ENCODE data around the gene ZHX3. TPM values are rescaled to one million over a fixed set of nuclear protein-coding genes. Genes with fewer than 3 reads are reported as not detected.

ZHX3 gene
- total and polyA plus RNA-seq, 9 of the 15 experiments (the other 6 are each of a cell fraction or from before 2014, with no cell fraction given), result 0.80 to 14.6 (median 4.9) TPM

DNA sequence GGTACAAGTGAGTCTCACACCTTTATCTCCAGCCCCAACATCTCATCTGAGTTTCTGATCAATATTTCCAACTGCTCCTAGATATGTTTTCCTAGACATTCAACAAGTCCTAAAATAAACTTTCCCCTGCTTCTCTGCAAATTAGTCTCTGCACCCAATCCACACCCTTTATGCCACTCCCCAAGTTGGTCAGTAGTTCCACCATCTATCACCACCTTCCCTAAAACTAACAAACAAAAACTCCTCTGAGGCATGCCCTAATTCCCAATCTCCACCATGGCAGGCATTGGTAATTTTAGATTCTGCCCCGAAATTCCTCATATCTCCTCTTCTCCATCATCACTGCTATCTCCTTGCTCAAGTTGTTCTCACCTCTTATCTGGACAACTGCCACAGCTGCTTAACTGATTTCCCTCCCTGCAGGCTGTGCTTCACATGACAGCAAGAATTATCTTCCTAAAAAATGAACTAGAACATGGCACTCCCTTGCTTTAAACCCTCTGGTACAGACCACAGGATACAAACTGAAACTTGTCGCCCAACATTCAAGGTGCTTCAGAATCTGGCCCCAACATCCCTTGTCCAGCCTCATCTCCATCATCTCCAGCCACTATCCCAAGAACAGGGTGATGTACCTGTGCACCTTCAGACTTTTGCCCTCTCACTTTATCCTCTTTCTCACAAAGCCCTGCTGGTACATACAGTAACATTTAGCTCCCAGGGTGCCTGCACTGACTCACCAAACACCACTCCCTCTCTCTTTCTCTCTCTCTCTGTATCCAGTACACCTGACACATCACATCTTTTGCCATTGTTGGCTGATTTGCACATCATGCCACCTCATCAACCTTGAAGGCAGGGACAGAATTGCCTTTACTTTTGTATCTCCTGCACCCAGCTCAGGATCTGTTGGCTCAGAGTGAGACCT, 55.5 kb downstream of the ZHX3 start (continued):
- TF ChIP-seq, protein P1, sequence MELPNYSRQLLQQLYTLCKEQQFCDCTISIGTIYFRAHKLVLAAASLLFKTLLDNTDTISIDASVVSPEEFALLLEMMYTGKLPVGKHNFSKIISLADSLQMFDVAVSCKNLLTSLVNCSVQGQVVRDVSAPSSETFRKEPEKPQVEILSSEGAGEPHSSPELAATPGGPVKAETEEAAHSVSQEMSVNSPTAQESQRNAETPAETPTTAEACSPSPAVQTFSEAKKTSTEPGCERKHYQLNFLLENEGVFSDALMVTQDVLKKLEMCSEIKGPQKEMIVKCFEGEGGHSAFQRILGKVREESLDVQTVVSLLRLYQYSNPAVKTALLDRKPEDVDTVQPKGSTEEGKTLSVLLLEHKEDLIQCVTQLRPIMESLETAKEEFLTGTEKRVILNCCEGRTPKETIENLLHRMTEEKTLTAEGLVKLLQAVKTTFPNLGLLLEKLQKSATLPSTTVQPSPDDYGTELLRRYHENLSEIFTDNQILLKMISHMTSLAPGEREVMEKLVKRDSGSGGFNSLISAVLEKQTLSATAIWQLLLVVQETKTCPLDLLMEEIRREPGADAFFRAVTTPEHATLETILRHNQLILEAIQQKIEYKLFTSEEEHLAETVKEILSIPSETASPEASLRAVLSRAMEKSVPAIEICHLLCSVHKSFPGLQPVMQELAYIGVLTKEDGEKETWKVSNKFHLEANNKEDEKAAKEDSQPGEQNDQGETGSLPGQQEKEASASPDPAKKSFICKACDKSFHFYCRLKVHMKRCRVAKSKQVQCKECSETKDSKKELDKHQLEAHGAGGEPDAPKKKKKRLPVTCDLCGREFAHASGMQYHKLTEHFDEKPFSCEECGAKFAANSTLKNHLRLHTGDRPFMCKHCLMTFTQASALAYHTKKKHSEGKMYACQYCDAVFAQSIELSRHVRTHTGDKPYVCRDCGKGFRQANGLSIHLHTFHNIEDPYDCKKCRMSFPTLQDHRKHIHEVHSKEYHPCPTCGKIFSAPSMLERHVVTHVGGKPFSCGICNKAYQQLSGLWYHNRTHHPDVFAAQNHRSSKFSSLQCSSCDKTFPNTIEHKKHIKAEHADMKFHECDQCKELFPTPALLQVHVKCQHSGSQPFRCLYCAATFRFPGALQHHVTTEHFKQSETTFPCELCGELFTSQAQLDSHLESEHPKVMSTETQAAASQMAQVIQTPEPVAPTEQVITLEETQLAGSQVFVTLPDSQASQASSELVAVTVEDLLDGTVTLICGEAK (IDR thresholded peaks at IDR 0.05), result no peak
- TF ChIP-seq, protein P1 (CRISPR knock-in tag; IDR thresholded peaks at IDR 0.05), result no peak
- TF ChIP-seq YBX1 (IDR thresholded peaks at IDR 0.05) (no peak), ZFPM2 (CRISPR knock-in tag; IDR thresholded peaks at IDR 0.05) (0 out of 2 replicates have a peak, but pooled peaks have one; percentile 50), DMBX1 (CRISPR knock-in tag; IDR thresholded peaks at IDR 0.05; ENCODE audit: borderline replicate concordance) (no peak), TGIF2 (CRISPR knock-in tag; IDR thresholded peaks at IDR 0.05) (no peak), KLF1 (tag; IDR thresholded peaks at IDR 0.05) (no peak), ZNF77 (CRISPR knock-in tag; IDR thresholded peaks at IDR 0.05) (no peak), L3MBTL2 (IDR thresholded peaks at IDR 0.05) (peak; percentile 54), GABPB2 (CRISPR knock-in tag; conservative IDR thresholded peaks at IDR 0.05) (no peak), TOE1 (IDR thresholded peaks at IDR 0.05; ENCODE audit: borderline replicate concordance) (0 out of 2 replicates have a peak, but pooled peaks have one; percentile 16), TOE1 (CRISPR knock-in tag; IDR thresholded peaks at IDR 0.05; ENCODE audit: borderline replicate concordance, low read depth) (no peak), PHF8 (IDR thresholded peaks at IDR 0.05; ENCODE audit: borderline replicate concordance, low read length) (no peak)
- TF ChIP-seq, protein P2, sequence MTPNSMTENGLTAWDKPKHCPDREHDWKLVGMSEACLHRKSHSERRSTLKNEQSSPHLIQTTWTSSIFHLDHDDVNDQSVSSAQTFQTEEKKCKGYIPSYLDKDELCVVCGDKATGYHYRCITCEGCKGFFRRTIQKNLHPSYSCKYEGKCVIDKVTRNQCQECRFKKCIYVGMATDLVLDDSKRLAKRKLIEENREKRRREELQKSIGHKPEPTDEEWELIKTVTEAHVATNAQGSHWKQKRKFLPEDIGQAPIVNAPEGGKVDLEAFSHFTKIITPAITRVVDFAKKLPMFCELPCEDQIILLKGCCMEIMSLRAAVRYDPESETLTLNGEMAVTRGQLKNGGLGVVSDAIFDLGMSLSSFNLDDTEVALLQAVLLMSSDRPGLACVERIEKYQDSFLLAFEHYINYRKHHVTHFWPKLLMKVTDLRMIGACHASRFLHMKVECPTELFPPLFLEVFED (CRISPR knock-in tag; conservative IDR thresholded peaks at IDR 0.05), result peak; percentile 50; the same call in 1 of the 2 replicates
- TF ChIP-seq, protein P3, sequence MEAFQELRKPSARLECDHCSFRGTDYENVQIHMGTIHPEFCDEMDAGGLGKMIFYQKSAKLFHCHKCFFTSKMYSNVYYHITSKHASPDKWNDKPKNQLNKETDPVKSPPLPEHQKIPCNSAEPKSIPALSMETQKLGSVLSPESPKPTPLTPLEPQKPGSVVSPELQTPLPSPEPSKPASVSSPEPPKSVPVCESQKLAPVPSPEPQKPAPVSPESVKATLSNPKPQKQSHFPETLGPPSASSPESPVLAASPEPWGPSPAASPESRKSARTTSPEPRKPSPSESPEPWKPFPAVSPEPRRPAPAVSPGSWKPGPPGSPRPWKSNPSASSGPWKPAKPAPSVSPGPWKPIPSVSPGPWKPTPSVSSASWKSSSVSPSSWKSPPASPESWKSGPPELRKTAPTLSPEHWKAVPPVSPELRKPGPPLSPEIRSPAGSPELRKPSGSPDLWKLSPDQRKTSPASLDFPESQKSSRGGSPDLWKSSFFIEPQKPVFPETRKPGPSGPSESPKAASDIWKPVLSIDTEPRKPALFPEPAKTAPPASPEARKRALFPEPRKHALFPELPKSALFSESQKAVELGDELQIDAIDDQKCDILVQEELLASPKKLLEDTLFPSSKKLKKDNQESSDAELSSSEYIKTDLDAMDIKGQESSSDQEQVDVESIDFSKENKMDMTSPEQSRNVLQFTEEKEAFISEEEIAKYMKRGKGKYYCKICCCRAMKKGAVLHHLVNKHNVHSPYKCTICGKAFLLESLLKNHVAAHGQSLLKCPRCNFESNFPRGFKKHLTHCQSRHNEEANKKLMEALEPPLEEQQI (IDR thresholded peaks at IDR 0.05), result peak; percentile 43; the same call in 1 of the 2 replicates
